Vagina (tissue), 2 donors: ENCODE measurements around the gene GJB4. TPM values are rescaled to one million over a fixed set of nuclear protein-coding genes. Genes with fewer than 3 reads are reported as not detected.
"Not testable (repeated sequence)": the region's sequence is repeated elsewhere in the genome, so short reads cannot be mapped to it uniquely, and the experiment has no call there.

Experiments
- DNase-seq, 2 donors: peaks; one replicate each; pipeline ENCODE4 v3.0.0-alpha.2; 2017; ENCODE audit errors: extremely low spot score in 2 of 2
- H3K27ac ChIP-seq: fragments of 200-600 bp; sonication (generic); one replicate; pipeline ENCODE4 v1.5.1; 2019
- H3K27me3 ChIP-seq: fragments of 200-600 bp; sonication (generic); one replicate; pipeline ENCODE4 v1.5.1; 2019
- H3K36me3 ChIP-seq, 2 donors: fragments of 200-600 bp; sonication (generic); one replicate each; pipeline ENCODE4 v1.5.1; 2017 to 2019
- H3K4me1 ChIP-seq: fragments of 200-600 bp; sonication (generic); one replicate; pipeline ENCODE4 v1.5.1; 2019
- H3K4me3 ChIP-seq, 2 donors: fragments of 200-600 bp; sonication (generic); 1 replicate in 1 of 2; 2 replicates in 1 of 2; pipeline ENCODE4 v1.5.1; 2016 to 2019
- H3K9me3 ChIP-seq: fragments of 200-600 bp; sonication (generic); one replicate; pipeline ENCODE4 v1.5.1; 2019
- POLR2A ChIP-seq, 2 donors: fragments of 450-650 bp; IDR thresholded peaks; one replicate each; pipeline ENCODE4 v1.6.1; 2017; ENCODE audit warnings: antibody characterized with exemption in 2 of 2, mild to moderate bottlenecking in 2 of 2, moderate library complexity in 2 of 2
- POLR2AphosphoS5 ChIP-seq, 2 donors: sonication (generic); formaldehyde crosslinking; IDR thresholded peaks; one replicate each; pipeline ENCODE4 v1.9.0; 2017; ENCODE audit warnings: antibody characterized with exemption in 2 of 2, mild to moderate bottlenecking in 2 of 2, low read depth in 1 of 2; ENCODE audit not compliant: insufficient read depth in 1 of 2
- intact Hi-C: fragments of 100-400 bp; cut with DNase I; formaldehyde crosslinking; loops from one replicate; pipeline ENCODE4 v1.15.1; 2023
- total RNA-seq: library from RNA; depleted of rRNA; stranded (reverse); fragments of >200 nt; gene quantifications from one replicate; pipeline ENCODE4 v1.2.3, GENCODE V29; 2016
- TF ChIP-seq, protein P1 (sequence below), 3 experiments: fragments of 450-650 bp in 2 of 3; fragments of 200-600 bp in 1 of 3; sonication (generic) in 1 of 3; IDR thresholded peaks; one replicate each; pipeline ENCODE4 v1.5.1; 2017 to 2019; ENCODE audit warnings: antibody characterized with exemption in 3 of 3, mild to moderate bottlenecking in 2 of 3, moderate library complexity in 2 of 3

The GJB4 gene
- total RNA-seq, 1 donor from 2014 or later: 2.0 TPM

GRCh38 chr1:34806396-34806795, 46.9 kb downstream of the GJB4 start:
- Histone ChIP-seq H3K36me3 (no peaks in the 10 kb centered on the region), H3K9me3 (no peaks in the 10 kb centered on the region), H3K4me3 (no peak overlapping the region), H3K4me1 (no peaks in the 10 kb centered on the region), H3K27me3 (no peaks in the 10 kb centered on the region), H3K27ac (no peak overlapping the region)
- TF ChIP-seq, protein P1, sequence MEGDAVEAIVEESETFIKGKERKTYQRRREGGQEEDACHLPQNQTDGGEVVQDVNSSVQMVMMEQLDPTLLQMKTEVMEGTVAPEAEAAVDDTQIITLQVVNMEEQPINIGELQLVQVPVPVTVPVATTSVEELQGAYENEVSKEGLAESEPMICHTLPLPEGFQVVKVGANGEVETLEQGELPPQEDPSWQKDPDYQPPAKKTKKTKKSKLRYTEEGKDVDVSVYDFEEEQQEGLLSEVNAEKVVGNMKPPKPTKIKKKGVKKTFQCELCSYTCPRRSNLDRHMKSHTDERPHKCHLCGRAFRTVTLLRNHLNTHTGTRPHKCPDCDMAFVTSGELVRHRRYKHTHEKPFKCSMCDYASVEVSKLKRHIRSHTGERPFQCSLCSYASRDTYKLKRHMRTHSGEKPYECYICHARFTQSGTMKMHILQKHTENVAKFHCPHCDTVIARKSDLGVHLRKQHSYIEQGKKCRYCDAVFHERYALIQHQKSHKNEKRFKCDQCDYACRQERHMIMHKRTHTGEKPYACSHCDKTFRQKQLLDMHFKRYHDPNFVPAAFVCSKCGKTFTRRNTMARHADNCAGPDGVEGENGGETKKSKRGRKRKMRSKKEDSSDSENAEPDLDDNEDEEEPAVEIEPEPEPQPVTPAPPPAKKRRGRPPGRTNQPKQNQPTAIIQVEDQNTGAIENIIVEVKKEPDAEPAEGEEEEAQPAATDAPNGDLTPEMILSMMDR (IDR thresholded peaks at IDR 0.05): no peak
- TF ChIP-seq POLR2A (IDR thresholded peaks at IDR 0.05): no peak
- TF ChIP-seq POLR2AphosphoS5 (IDR thresholded peaks at IDR 0.05; ENCODE audit: insufficient read depth in 1 of 2, low read depth in 1 of 2): no peak
- intact Hi-C loops: no loop called here
- DNase-seq: no peak

DNA sequence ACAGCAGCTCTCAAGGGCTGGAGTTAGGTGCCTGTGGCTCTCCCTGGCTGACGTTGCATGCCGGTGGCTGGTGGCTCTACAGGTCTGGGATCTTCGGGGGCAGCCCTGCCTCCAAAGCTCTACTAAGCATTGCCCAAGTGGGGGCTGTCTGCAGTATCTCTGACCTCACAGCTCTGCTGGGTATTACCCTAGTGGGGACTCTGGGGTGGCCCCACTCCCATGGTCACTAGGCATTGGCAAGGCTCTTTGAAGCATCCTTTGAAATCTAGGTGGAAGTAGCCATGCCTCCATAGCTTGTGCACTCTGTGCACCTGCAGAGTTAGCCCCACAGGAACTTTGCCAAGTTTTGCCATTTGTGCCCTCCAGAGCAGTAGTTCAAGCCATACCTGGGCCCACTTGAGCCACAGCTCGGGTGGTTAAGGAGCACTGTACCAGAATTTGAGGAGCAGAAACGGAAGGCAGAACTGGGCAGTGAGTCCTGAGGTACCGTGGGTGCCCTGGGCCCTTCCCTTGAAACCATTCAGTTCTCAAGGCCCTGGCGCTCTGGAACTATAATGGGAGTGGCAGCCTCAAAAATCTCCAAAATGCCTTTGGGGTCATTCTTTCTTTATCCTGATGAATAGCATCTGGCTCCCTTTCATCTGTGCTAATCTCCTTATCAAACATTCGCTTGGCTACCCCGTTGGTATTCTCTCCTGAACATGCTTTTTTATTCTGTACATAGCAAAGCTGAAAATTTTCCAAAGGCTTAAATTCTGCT, 48.7 kb downstream of the GJB4 start:
- H3K36me3 ChIP-seq: no peaks in the 10 kb centered on the region
- H3K4me3 ChIP-seq: no peak overlapping the region
- no peak for DNase-seq
- H3K4me1 ChIP-seq: no peaks in the 10 kb centered on the region
- intact Hi-C loops: no loop called here
- TF ChIP-seq, protein P1 (IDR thresholded peaks at IDR 0.05): no peak
- TF ChIP-seq POLR2A (IDR thresholded peaks at IDR 0.05) (no peak), POLR2AphosphoS5 (IDR thresholded peaks at IDR 0.05; ENCODE audit: insufficient read depth in 1 of 2, low read depth in 1 of 2) (no peak)
- H3K27ac ChIP-seq: no peak overlapping the region
- H3K9me3 ChIP-seq: no peaks in the 10 kb centered on the region
- no peaks in the 10 kb centered on the region for H3K27me3 ChIP-seq

DNA sequence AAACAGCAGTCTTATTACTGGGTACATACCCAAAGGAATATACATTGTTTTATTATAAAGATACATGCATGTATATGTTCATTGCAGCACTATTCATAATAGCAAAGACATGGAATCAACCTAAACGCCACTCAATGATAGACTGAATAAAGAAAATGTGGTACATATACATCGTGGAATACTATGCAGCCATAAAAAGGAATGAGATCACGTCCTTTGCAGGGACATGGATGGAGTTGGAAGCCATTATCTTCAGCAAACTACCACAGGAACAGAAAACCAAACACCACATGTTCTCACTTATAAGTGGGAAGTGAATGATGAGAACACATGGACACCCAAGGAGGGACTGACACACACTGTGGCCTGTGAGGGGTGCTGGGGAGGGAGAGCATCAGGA, 51.2 kb downstream of the GJB4 start:
- DNase-seq, intact Hi-C loops, H3K9me3 ChIP-seq, H3K27me3 ChIP-seq, H3K4me1 ChIP-seq, H3K36me3 ChIP-seq, H3K27ac ChIP-seq, H3K4me3 ChIP-seq: not testable (repeated sequence)

Other genes starting within 250 kb of the GJB4 start
- 23.6 TPM for gene GJB5, start 4.7 kb upstream of the GJB4 start, total RNA-seq
- gene GJB3, start 21.5 kb downstream of the GJB4 start, total RNA-seq: 24.6 TPM
- gene GJA4, start 33.3 kb downstream of the GJB4 start, total RNA-seq: 28.5 TPM
- gene SMIM12, start 100.0 kb downstream of the GJB4 start, total RNA-seq: 36.6 TPM
- gene DLGAP3, start 169.9 kb downstream of the GJB4 start, total RNA-seq: not detected
- 44.0 TPM for gene TMEM35B, start 225.6 kb downstream of the GJB4 start, total RNA-seq